Transverse colon (tissue), 4 donors: ENCODE data around the gene TMEM130. TPM values are rescaled to one million over a fixed set of nuclear protein-coding genes. Genes with fewer than 3 reads are reported as not detected.

Experiments
- DNase-seq: peaks from one replicate; pipeline ENCODE4 v3.0.0-alpha.2; 2019
- H3K27ac ChIP-seq, 4 donors: fragments of 200-600 bp; sonication (generic); 2 replicates each; pipeline ENCODE4 v1.5.1; 2016 to 2018; ENCODE audit warnings: inconsistent platforms in 4 of 4
- H3K27me3 ChIP-seq: fragments of 200-600 bp; sonication (generic); 2 replicates; pipeline ENCODE4 v1.5.1; 2017; ENCODE audit warnings: inconsistent platforms
- H3K36me3 ChIP-seq, 4 donors: fragments of 200-600 bp; sonication (generic); 2 replicates each; pipeline ENCODE4 v1.5.1; 2017 to 2019; ENCODE audit warnings: inconsistent platforms in 4 of 4
- H3K4me1 ChIP-seq, 4 donors: fragments of 200-600 bp; sonication (generic); 2 replicates each; pipeline ENCODE4 v1.5.1; 2017 to 2020; ENCODE audit warnings: inconsistent platforms in 4 of 4
- H3K4me3 ChIP-seq, 4 donors: fragments of 200-600 bp; sonication (generic); 1 replicate in 1 of 4; 2 replicates in 3 of 4; pipeline versions ENCODE4 v1.5.1 to v1.6.1; 2017 to 2019; ENCODE audit warnings: inconsistent platforms in 4 of 4
- H3K9me3 ChIP-seq, 2 donors: fragments of 200-600 bp; sonication (generic); 2 replicates each; pipeline ENCODE4 v1.5.1; 2017 to 2019; ENCODE audit warnings: inconsistent platforms in 2 of 2
- CTCF ChIP-seq, 5 experiments: fragments of 200-600 bp in 3 of 5; fragments of 450-650 bp in 2 of 5; sonication (generic) in 3 of 5; IDR thresholded peaks; 1 replicate in 2 of 5; 2 replicates in 3 of 5; pipeline ENCODE4 v1.5.1; 2016 to 2017; ENCODE audit warnings: antibody characterized with exemption in 5 of 5, inconsistent platforms in 3 of 5, mild to moderate bottlenecking in 2 of 5, moderate library complexity in 1 of 5
- EP300 ChIP-seq: sonication (generic); formaldehyde crosslinking; IDR thresholded peaks from one replicate; pipeline ENCODE4 v1.6.1; 2017; ENCODE audit warnings: antibody characterized with exemption, low read depth
- POLR2A ChIP-seq: fragments of 450-650 bp; IDR thresholded peaks from one replicate; pipeline ENCODE4 v1.6.1; 2016; ENCODE audit warnings: antibody characterized with exemption, mild to moderate bottlenecking, moderate library complexity
- POLR2AphosphoS5 ChIP-seq, 3 donors: sonication (generic); formaldehyde crosslinking; IDR thresholded peaks; one replicate each; pipeline ENCODE4 v1.6.1; 2016; ENCODE audit warnings: antibody characterized with exemption in 3 of 3
- WGBS, 2 donors: methylation state at CpG; one replicate each; pipeline ENCODE4 v1.1.5; 2018; ENCODE audit warnings: low coverage in 1 of 2; 5-methylcytosine and 5-hydroxymethylcytosine counted together
- in situ Hi-C, 4 donors: fragments of 200-750 bp; cut with MboI; loops; one replicate each; pipeline versions ENCODE4 v1.15.0 to v1.15.1; 2017; ENCODE audit warnings: low sequenced_read_pairs in 3 of 4, low pct_ligation_motif_present in 1 of 4, low pct_unique_long_range_greater_than_20kb in 1 of 4
- intact Hi-C: fragments of 100-400 bp; cut with DNase I; formaldehyde crosslinking; loops from one replicate; pipeline ENCODE4 v1.15.1; 2023; ENCODE audit warnings: low total_unique reads
- total RNA-seq, 4 donors: library from RNA; depleted of rRNA; stranded (reverse); fragments of >200 nt; gene quantifications; one replicate each; pipeline ENCODE4 v1.1.0, GENCODE V29; 2016

The TMEM130 gene
- total RNA-seq, 4 donors from 2014 or later: 0.14 to 1.5 (median 1.1) TPM; not detected in 1

GRCh38 chr7:98866351-98866750 lies 3.5 kb downstream of the TMEM130 start:
- intact Hi-C loops (no loop called here), in situ Hi-C loops (no loop called here)
- no peaks in the 10 kb centered on the region for H3K9me3 ChIP-seq
- H3K4me1 ChIP-seq: peaks cover 0 to 15% (median 7%) of the 10 kb centered on the region in 4 donors
- H3K4me3 ChIP-seq: no peak overlapping the region
- DNase-seq: no peak
- H3K27ac ChIP-seq: no peak overlapping the region
- no peaks in the 10 kb centered on the region for H3K36me3 ChIP-seq
- WGBS, 2 donors: 74 to 89% methylated on average over 7 to 12 of the region's 12 CpGs
- TF ChIP-seq POLR2AphosphoS5 (IDR thresholded peaks at IDR 0.05) (no peak), EP300 (no peak)
- peaks cover 46% of the 10 kb centered on the region for H3K27me3 ChIP-seq

GRCh38 chr7:98864731-98865453 lies 4.9 kb downstream of the TMEM130 start:
- Histone ChIP-seq H3K27ac (no peak overlapping the region), H3K27me3 (peaks cover 35% of the 10 kb centered on the region), H3K36me3 (no peaks in the 10 kb centered on the region), H3K4me1 (peaks cover 0 to 8% (median 2%) of the 10 kb centered on the region in 4 donors), H3K9me3 (no peaks in the 10 kb centered on the region), H3K4me3 (no peak overlapping the region)
- TF ChIP-seq CTCF (IDR thresholded peaks at IDR 0.05) (no peak), EP300 (no peak), POLR2A (no peak), POLR2AphosphoS5 (IDR thresholded peaks at IDR 0.05) (no peak)
- DNase-seq: no peak
- WGBS, 2 donors: 35 to 56% methylated on average over 5 to 14 of the region's 14 CpGs
- intact Hi-C loops (no loop called here), in situ Hi-C loops (no loop called here)

GRCh38 chr7:98863601-98864000 lies 6.2 kb downstream of the TMEM130 start:
- H3K36me3 ChIP-seq: no peaks in the 10 kb centered on the region
- TF ChIP-seq POLR2A (no peak), EP300 (no peak)
- 69% methylated on average over 2 of the region's 2 CpGs; no CpG with 5 or more reads in 1 of the 2 donors for WGBS, 2 donors
- in situ Hi-C loops: no loop called here
- no peaks in the 10 kb centered on the region for H3K4me1 ChIP-seq
- H3K9me3 ChIP-seq: no peaks in the 10 kb centered on the region
- intact Hi-C loops: no loop called here
- H3K4me3 ChIP-seq: no peak overlapping the region
- no peak for DNase-seq
- H3K27ac ChIP-seq: no peak overlapping the region
- H3K27me3 ChIP-seq: peaks cover 27% of the 10 kb centered on the region

- no peak overlapping the region for H3K27ac ChIP-seq
- DNase-seq: no peak
- H3K9me3 ChIP-seq: no peaks in the 10 kb centered on the region
- peaks cover 19% of the 10 kb centered on the region for H3K27me3 ChIP-seq
- TF ChIP-seq POLR2AphosphoS5 (IDR thresholded peaks at IDR 0.05): no peak
- TF ChIP-seq CTCF (IDR thresholded peaks at IDR 0.05): no peak
- TF ChIP-seq POLR2A: no peak
- no peak for TF ChIP-seq EP300
- H3K4me1 ChIP-seq: no peaks in the 10 kb centered on the region
- no peak overlapping the region for H3K4me3 ChIP-seq
- intact Hi-C loops: no loop called here
- in situ Hi-C loops: no loop called here
- no peaks in the 10 kb centered on the region for H3K36me3 ChIP-seq
- WGBS, 2 donors: 90 to 94% methylated on average over 7 to 29 of the region's 29 CpGs
Measured at GRCh38 chr7:98862716-98863420, 6.9 kb downstream of the TMEM130 start.

GRCh38 chr7:98862203-98862602 lies 7.6 kb downstream of the TMEM130 start:
- peaks cover 14% of the 10 kb centered on the region for H3K27me3 ChIP-seq

More at GRCh38 chr7:98862203-98862602, 7.6 kb downstream of the TMEM130 start:
- DNase-seq: no peak
- H3K36me3 ChIP-seq: no peaks in the 10 kb centered on the region
- no peak overlapping the region for H3K27ac ChIP-seq
- no peak overlapping the region for H3K4me3 ChIP-seq
- no peak for TF ChIP-seq CTCF (IDR thresholded peaks at IDR 0.05)
- TF ChIP-seq POLR2A: no peak
- TF ChIP-seq EP300: no peak
- no peak for TF ChIP-seq POLR2AphosphoS5 (IDR thresholded peaks at IDR 0.05)
- WGBS, 2 donors: 73% methylated on average over 4 of the region's 4 CpGs; no CpG with 5 or more reads in 1 of the 2 donors
- H3K9me3 ChIP-seq: no peaks in the 10 kb centered on the region
- intact Hi-C loops (no loop called here), in situ Hi-C loops (no loop called here)
- no peaks in the 10 kb centered on the region for H3K4me1 ChIP-seq
